WTC11 (cell line): ENCODE results near the gene FKBP5. TPM values are rescaled to one million over a fixed set of nuclear protein-coding genes. Genes with fewer than 3 reads are reported as not detected.

Source experiments
- ATAC-seq: fragments of 200-7000 bp; cut with Tn5 transposase; 2 replicates; pipeline ENCODE4 v1.10.0; 2021; ENCODE audit warnings: mild to moderate bottlenecking, moderate library complexity
- CTCF ChIA-PET: fragments of 300-600 bp; sonication (Branson Sonifier 250); formaldehyde crosslinking; loops from one replicate; lab custom pipeline; 2021; ENCODE audit warnings: antibody characterized with exemption; lab: Charles Lee
- POLR2A ChIA-PET: fragments of 350-600 bp; sonication (Branson Sonifier 250); formaldehyde crosslinking; loops from one replicate; lab custom pipeline; 2021; ENCODE audit warnings: antibody characterized with exemption; lab: Charles Lee
- DNase-seq: peaks from one replicate; pipeline ENCODE4 v3.0.0; 2021; ENCODE audit warnings: low spot score
- H3K27ac Mint-ChIP-seq: 2 replicates; pipeline ENCODE4 v1.8.0; 2021; ENCODE audit warnings: mixed read lengths
- H3K27me3 Mint-ChIP-seq: 2 replicates; pipeline ENCODE4 v1.8.0; 2021; ENCODE audit warnings: low read depth, mild to moderate bottlenecking, moderate library complexity, mixed read lengths
- H3K36me3 Mint-ChIP-seq: 2 replicates; pipeline ENCODE4 v1.8.0; 2021; ENCODE audit warnings: mixed read lengths
- H3K4me1 Mint-ChIP-seq: 2 replicates; pipeline ENCODE4 v1.8.0; 2022; ENCODE audit warnings: mixed read lengths
- H3K4me3 Mint-ChIP-seq: 2 replicates; pipeline ENCODE4 v1.8.0; 2021; ENCODE audit warnings: mild to moderate bottlenecking, moderate library complexity, mixed read lengths
- H3K9me3 Mint-ChIP-seq: 2 replicates; pipeline ENCODE4 v1.8.0; 2021; ENCODE audit warnings: mixed read lengths
- AFF4 ChIP-seq: sonication (generic); formaldehyde crosslinking; IDR thresholded peaks from 2 replicates; pipeline ENCODE4 v1.8.1; 2023; ENCODE audit warnings: mild to moderate bottlenecking, missing genetic modification reagents, borderline replicate concordance
- ATF2 ChIP-seq: sonication (generic); formaldehyde crosslinking; IDR thresholded peaks from 2 replicates; pipeline ENCODE4 v1.8.1; 2022; ENCODE audit warnings: low read depth, missing genetic modification reagents, borderline replicate concordance
- ATF3 ChIP-seq: sonication (generic); formaldehyde crosslinking; conservative IDR thresholded peaks from 2 replicates; pipeline ENCODE4 v1.8.1; 2022; ENCODE audit warnings: mild to moderate bottlenecking, missing genetic modification reagents
- ELF4 ChIP-seq: sonication (generic); formaldehyde crosslinking; IDR thresholded peaks from 2 replicates; pipeline ENCODE4 v1.8.1; 2022; ENCODE audit warnings: low read depth, mild to moderate bottlenecking, moderate library complexity, missing genetic modification reagents
- GRHL2 ChIP-seq: fragments of 250-450 bp; sonication (Bioruptor Pico); IDR thresholded peaks from 2 replicates; pipeline ENCODE4 v1.8.0; 2022; ENCODE audit warnings: mild to moderate bottlenecking, moderate library complexity; ENCODE audit not compliant: insufficient replicate concordance, severe bottlenecking
- GTF2I ChIP-seq: fragments of 250-450 bp; sonication (Bioruptor Pico); conservative IDR thresholded peaks from 2 replicates; pipeline ENCODE4 v1.4.0; 2021; ENCODE audit warnings: mild to moderate bottlenecking
- MAX ChIP-seq: sonication (generic); formaldehyde crosslinking; IDR thresholded peaks from 2 replicates; pipeline ENCODE4 v1.8.0; 2022; ENCODE audit warnings: mild to moderate bottlenecking, missing genetic modification reagents
- NFATC4 ChIP-seq: fragments of 250-450 bp; sonication (Bioruptor Pico); IDR thresholded peaks from 2 replicates; pipeline ENCODE4 v1.9.0; 2021; ENCODE audit warnings: mild to moderate bottlenecking
- NFYB ChIP-seq: sonication (generic); formaldehyde crosslinking; conservative IDR thresholded peaks from 2 replicates; pipeline ENCODE4 v1.8.0; 2022; ENCODE audit warnings: low read depth, missing genetic modification reagents
- NR1H2 ChIP-seq: sonication (generic); formaldehyde crosslinking; IDR thresholded peaks from 2 replicates; pipeline ENCODE4 v1.9.0; 2021; ENCODE audit warnings: mild to moderate bottlenecking, moderate library complexity, missing genetic modification reagents
- PRRX2 ChIP-seq: fragments of 250-450 bp; sonication (Bioruptor Pico); IDR thresholded peaks from 2 replicates; pipeline ENCODE4 v1.8.0; 2021; ENCODE audit warnings: mild to moderate bottlenecking
- RELA ChIP-seq: sonication (generic); formaldehyde crosslinking; IDR thresholded peaks from 2 replicates; pipeline ENCODE4 v1.8.1; 2022; ENCODE audit warnings: missing genetic modification reagents, mild to moderate bottlenecking, borderline replicate concordance
- ZNF138 ChIP-seq: sonication (generic); formaldehyde crosslinking; conservative IDR thresholded peaks from 2 replicates; pipeline ENCODE4 v1.8.1; 2022; ENCODE audit warnings: mild to moderate bottlenecking, moderate library complexity, missing genetic modification reagents
- ZNF423 ChIP-seq: fragments of 250-450 bp; sonication (Bioruptor Pico); IDR thresholded peaks from 2 replicates; pipeline ENCODE4 v2.1.2; 2022; ENCODE audit warnings: mild to moderate bottlenecking, moderate library complexity
- ZSCAN18 ChIP-seq: fragments of 250-450 bp; sonication (Bioruptor Pico); IDR thresholded peaks from 2 replicates; pipeline ENCODE4 v2.1.2; 2022; ENCODE audit warnings: mild to moderate bottlenecking, moderate library complexity
- total RNA-seq: library from RNA; stranded (reverse); gene quantifications from 3 replicates; pipeline ENCODE4 v1.2.3, GENCODE V29; 2021
- TF ChIP-seq, protein P1 (sequence below): sonication (generic); formaldehyde crosslinking; IDR thresholded peaks from 2 replicates; pipeline ENCODE4 v1.8.1; 2022; ENCODE audit warnings: mild to moderate bottlenecking, missing genetic modification reagents, moderate library complexity, borderline replicate concordance
- TF ChIP-seq, protein P2 (sequence below): fragments of 250-450 bp; sonication (Bioruptor Pico); IDR thresholded peaks from 2 replicates; pipeline ENCODE4 v1.8.0; 2021; ENCODE audit warnings: mild to moderate bottlenecking
- TF ChIP-seq, protein P3 (sequence below): fragments of 250-450 bp; sonication (Bioruptor Pico); conservative IDR thresholded peaks from 2 replicates; pipeline ENCODE4 v1.9.0; 2021; ENCODE audit warnings: mild to moderate bottlenecking

The FKBP5 gene
- total RNA-seq, 1 experiment from 2014 or later = 27.2 TPM

DNA sequence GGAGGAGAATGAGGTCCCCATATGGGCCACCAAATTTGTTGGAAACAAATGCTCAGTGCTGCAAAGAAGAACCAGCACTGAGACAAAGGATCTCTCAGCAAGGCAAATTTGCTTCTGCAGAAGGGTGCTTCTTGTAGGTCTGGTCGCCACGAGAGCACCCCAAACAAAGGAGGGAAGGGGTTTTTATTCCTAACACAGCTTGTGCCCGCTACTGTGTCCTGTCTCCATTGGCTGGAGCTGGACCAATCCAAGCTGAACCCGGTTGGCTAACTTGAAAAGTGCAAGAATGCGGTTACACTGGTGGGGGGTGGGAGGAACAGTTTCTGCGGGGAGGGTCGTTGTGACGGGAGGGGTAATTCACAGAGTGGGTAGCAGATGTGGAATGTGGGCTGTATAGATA lies 121.9 kb downstream of the FKBP5 start:
- CTCF ChIA-PET = interaction anchor here (0.9 to 1.4 kb wide), 3 partner anchors 14 to 173 kb away, joined by 3 to 5 read pairs (median 3); no protein-coding TSS in a partner anchor
- Mint-ChIP-seq H3K27me3 (no peaks in the 10 kb centered on the region), H3K4me1 (peaks cover 20% of the 10 kb centered on the region), H3K9me3 (peaks cover 10% of the 10 kb centered on the region), H3K36me3 (peaks cover 11% of the 10 kb centered on the region), H3K27ac (no peak overlapping the region), H3K4me3 (no peak overlapping the region)
- TF ChIP-seq ZNF423 (CRISPR knock-in tag) = no peak
- no peak for TF ChIP-seq NFYB (CRISPR knock-in tag)
- TF ChIP-seq AFF4 (CRISPR knock-in tag) = no peak
- TF ChIP-seq ZNF138 (CRISPR knock-in tag) = no peak
- no peak for TF ChIP-seq ATF3
- no peak for TF ChIP-seq ZSCAN18 (CRISPR knock-in tag)
- no peak for TF ChIP-seq NR1H2 (CRISPR knock-in tag)
- TF ChIP-seq, protein P1, sequence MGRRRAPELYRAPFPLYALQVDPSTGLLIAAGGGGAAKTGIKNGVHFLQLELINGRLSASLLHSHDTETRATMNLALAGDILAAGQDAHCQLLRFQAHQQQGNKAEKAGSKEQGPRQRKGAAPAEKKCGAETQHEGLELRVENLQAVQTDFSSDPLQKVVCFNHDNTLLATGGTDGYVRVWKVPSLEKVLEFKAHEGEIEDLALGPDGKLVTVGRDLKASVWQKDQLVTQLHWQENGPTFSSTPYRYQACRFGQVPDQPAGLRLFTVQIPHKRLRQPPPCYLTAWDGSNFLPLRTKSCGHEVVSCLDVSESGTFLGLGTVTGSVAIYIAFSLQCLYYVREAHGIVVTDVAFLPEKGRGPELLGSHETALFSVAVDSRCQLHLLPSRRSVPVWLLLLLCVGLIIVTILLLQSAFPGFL (CRISPR knock-in tag) = no peak
- no peak for TF ChIP-seq NFATC4
- no peak for TF ChIP-seq RELA (CRISPR knock-in tag)
- TF ChIP-seq MAX (CRISPR knock-in tag) = no peak
- TF ChIP-seq, protein P2, sequence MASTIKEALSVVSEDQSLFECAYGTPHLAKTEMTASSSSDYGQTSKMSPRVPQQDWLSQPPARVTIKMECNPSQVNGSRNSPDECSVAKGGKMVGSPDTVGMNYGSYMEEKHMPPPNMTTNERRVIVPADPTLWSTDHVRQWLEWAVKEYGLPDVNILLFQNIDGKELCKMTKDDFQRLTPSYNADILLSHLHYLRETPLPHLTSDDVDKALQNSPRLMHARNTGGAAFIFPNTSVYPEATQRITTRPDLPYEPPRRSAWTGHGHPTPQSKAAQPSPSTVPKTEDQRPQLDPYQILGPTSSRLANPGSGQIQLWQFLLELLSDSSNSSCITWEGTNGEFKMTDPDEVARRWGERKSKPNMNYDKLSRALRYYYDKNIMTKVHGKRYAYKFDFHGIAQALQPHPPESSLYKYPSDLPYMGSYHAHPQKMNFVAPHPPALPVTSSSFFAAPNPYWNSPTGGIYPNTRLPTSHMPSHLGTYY (CRISPR knock-in tag) = no peak
- no peak for TF ChIP-seq GTF2I (CRISPR knock-in tag)
- no peak for TF ChIP-seq GRHL2 (CRISPR knock-in tag)
- TF ChIP-seq ATF2 (CRISPR knock-in tag) = no peak
- TF ChIP-seq ELF4 = no peak
- TF ChIP-seq, protein P3, sequence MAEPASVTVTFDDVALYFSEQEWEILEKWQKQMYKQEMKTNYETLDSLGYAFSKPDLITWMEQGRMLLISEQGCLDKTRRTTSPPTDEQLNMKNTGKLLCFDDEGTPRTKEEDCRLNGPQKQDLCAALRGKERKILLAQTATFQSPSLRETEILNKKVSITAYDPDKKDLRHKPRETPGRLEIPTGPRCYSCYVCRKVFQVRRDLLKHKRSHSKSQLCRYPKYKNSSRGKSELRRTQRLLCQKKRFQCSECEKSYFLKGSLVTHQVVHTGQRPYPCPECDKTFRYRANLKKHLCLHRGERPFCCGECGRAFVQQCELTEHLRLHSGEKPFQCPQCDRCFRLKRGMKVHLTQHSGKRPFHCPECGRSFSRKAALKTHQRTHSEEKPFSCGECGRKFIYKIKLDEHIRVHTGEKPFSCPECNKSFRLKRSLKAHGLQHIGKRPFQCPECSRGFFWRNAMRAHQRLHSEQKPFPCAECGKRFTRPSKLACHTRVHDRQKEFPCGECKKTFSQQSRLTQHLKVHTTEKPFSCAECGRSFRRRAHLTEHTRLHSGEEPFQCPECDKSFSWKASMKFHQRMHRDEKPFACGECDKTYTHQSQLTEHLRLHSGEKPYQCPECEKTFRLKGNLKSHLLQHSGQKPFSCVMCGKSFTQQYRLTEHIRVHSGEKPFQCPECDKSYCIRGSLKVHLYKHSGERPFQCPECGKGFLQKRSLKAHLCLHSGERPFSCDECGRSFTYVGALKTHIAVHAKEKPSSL (CRISPR knock-in tag) = no peak
- no peak for TF ChIP-seq PRRX2 (CRISPR knock-in tag)
- DNase-seq = no peak
- POLR2A ChIA-PET = no interaction called here
- peak; percentile 21; the same call in 1 of the 2 replicates for ATAC-seq
